G401.6 (cell line): Measurements from ENCODE around the gene HOXD10.

Experiments used
- FAIRE-seq: peaks from 2 replicates; lab custom pipeline; 2012; peaks lifted over from hg19 to GRCh38; lab: Jason Lieb, UNC

The HOXD10 gene

DNA sequence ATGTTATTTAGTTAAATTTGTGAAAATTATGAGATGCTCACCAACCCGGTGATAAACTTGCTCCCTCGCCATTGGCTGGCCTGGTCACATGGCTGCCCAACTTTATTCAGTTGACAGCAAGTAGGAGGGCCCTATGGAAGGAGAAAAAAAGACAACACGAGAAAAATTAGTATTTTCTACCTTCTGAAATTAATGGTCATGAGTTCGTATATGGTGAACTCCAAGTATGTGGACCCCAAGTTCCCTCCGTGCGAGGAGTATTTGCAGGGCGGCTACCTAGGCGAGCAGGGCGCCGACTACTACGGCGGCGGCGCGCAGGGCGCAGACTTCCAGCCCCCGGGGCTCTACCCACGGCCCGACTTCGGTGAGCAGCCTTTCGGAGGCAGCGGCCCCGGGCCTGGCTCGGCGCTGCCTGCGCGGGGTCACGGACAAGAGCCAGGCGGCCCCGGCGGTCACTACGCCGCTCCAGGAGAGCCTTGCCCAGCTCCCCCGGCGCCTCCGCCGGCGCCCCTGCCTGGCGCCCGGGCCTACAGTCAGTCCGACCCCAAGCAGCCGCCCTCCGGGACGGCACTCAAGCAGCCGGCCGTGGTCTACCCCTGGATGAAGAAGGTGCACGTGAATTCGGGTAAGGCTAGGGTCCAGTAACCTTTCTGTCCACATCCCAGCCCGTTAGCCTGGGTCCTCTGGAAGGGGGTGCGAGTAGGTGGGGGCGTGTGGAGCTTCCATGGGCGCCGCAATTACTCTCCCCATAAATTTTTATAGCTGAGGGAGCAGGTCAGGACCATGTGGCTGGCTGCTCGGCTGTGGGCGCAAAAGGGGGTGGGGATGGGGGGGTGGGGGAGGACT, 35.1 kb downstream of the HOXD10 start, which contains the start of gene HOXD4:
HOXD4 (plus strand) TSS at position 109 of the 846 bp plus-strand sequence; CDS start at position 193, 84 bp downstream.
- no peak for FAIRE-seq

DNA sequence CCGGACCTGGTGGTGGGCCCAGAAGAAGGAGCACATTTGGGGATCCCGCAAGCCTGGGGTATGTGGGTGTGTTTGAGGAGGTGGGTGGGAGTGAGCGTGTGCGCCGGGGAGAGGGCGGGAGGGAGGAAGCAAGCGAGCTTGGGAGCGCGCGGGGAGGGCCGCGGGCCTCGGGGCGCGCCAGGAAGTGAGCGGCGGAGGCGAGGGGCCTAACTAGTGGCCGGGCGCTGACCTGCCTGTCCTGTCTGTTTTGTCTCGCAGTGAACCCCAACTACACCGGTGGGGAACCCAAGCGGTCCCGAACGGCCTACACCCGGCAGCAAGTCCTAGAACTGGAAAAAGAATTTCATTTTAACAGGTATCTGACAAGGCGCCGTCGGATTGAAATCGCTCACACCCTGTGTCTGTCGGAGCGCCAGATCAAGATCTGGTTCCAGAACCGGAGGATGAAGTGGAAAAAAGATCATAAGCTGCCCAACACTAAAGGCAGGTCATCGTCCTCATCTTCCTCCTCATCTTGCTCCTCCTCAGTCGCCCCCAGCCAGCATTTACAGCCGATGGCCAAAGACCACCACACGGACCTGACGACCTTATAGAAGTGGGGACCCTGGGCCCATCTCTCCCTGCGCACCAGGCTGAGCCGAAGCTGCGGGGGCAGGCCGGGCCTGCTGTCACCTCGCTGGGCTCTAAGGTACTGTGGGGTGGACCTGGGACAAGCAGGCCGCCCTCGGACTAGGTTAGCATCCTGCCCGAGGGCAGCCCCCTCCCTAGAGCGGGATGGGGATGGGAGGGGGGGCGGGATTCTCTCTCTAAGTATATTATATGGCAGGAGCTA, 36.0 kb downstream of the HOXD10 start:
- FAIRE-seq, result no peak

DNA sequence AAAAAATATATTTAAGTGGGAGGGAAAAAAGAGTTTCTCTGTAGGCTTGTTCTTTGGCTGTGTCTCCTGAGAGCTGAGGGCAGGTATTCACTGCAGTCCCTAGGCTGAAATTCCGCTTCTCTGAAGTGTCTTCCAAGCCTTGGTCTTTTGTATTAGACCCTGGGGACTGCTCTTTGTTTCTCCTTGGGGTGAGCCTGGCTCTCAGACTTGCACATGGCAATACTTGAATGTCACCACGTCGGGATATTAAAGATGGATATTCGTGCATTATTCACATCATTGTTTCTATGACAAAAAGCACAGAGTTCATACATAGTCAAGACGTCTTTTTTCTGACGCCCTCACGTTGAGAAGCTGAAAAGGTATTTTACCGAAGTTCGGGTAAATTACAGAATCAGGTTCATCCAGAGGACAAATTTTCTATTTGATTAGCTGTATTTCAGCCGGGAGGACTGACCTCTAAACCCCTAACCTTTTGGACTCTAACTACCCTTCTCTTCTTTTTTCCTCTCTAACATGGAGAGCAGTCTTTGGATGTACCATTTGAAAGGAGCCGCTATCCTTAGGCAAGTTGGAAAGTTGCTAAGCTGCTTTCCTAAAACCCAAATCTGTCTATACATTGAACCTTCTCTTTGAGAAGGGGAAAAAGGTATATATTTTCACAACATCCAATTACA, 38.1 kb downstream of the HOXD10 start:
- FAIRE-seq, result no peak

DNA sequence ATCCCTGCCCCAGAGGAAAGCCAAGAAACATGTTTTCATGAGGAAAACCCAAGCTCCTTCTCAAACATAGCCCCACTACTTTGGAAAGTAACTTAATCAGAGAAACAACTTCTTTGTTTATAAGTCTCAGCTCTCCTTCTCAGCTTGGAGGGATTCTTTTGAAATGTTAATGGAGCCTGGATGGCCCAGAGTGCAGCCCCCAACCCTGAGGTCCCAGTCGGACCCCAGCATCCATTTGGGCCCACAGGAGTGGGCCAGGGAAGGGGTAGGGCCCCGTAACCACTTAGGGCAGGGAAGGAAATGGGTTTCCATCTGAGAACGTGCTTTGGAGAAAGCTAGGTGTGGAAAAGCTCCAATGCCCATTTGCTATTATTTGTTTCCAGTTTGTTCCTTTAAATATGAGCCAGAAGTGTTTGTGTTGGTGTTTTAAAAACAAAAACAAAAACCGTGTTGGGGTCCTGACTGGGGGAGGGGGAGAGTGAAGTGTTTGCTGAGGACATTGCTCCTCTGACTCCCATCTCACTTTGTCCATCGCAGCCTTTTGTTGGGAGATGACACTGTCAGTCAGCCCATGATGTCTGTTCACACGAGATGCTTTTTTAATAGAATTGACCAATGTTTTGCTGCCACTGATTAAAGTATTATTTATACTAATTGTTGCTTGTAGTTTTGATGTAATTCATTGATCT, 38.9 kb downstream of the HOXD10 start:
- FAIRE-seq, result no peak

DNA sequence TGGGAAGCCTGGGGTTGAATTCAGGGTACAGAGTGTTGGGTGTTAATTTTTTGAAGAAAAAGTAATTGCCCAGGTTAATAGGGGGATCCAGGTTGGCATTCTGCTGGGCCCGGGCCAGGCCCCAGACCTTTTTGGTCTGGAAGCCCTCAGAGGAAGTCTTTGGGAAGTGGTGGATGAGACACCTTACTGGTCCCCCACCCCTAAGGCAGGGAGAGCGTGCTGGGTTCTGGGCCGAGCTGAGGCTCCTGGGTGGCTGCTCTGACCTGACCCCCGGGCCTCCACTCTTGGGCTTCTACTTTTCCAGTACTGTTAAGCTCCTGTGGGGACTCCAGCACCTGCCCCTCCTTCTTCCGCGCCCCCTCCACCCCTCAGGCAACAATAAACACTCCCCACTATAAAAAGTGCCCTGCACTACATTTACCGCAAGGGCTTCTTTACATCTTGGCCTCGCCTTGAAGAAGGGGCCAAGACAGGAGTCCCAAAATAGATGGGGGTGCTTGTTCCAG, 39.8 kb downstream of the HOXD10 start:
- FAIRE-seq, result no peak

DNA sequence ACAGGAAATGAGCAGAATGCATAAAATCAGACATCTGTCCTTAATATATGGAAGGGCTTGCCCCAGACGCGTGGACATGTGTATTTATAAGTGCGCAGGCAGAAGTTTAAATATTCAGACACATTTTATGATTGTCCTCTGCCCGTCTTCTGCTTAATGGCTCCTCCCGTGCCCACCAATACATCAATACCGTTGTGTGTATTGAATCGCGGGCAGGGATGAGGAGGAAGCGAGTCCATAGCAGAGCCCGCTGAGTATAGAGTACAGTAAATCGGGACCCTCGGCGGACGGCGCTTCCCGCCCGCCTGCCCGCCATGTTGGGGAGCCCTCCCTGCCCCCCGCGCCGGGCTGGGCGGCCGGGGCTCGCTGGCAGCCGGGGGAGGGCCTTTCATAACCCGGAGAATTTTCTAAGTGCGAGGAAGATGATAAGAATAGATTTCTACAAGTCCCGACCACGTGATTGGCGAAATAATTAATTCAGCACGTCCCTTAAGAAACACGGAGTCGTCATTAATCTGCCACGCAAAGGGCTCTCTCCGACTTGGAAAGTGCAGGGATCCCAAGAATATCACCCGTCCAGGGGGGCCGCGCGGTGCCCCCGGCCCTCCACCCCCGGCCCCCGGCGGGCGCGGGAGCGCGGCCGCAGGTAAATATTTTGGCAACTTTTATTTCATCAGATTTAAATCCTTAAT, 40.4 kb downstream of the HOXD10 start, which contains the start of gene HOXD3:
HOXD3 (plus strand) TSS at position 501 of the 692 bp plus-strand sequence. CDS start 11,808 bp downstream, outside the sequence.
- FAIRE-seq, result no peak

DNA sequence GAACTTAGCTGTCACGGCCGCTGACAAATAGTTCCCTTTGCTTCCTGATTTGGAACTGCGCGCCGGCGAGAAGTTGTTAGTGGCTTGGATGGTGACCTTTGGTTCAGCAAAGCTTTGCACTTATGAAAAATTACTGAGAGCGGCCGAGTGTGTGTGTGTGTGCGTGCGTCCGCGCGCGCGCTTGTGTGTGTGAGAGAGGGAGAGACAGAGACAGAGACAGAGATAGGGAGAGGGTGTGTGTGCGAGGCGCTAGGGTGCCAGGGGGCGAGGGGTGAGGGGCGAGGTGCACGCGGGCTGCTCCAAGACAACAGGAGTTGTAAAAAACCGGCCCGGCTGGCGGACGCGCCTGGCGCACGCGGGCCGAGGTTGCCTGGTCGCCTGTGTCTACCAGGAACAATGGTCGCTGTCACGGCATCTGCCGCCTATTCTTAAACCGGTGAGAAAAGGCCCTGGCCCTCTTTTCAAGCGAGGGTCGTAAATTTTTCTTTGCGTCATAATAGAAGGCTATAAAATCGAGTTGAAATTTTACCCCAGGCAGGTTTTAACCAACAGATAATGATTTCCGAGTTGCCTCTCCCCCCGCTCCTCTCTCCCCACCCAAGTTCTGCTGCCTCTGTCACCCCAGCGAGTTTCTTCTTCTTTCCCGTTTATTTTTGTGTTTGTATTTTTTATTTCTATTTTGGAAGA, 41.1 kb downstream of the HOXD10 start:
- no peak for FAIRE-seq

DNA sequence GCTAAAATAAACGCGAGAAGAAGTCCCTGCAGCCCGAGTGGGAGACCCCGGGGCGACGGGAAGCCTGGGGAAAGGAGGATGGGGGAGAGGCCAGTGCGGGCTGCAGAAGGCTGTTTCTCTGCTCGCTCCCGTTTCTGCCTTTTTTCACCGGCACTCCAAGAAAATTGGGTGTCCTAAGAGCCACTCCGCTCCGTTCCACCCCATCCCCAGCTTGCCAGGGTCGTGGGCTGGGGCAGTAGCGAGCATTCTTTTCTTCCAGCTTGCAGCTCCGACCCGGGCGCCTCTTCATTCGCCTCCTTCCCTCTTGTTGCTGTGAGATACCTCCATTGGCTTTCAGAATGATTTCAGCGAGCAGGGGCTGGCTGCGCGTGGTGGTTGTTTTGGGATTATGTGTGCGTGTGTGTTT, 41.6 kb downstream of the HOXD10 start:
- FAIRE-seq, result no peak

DNA sequence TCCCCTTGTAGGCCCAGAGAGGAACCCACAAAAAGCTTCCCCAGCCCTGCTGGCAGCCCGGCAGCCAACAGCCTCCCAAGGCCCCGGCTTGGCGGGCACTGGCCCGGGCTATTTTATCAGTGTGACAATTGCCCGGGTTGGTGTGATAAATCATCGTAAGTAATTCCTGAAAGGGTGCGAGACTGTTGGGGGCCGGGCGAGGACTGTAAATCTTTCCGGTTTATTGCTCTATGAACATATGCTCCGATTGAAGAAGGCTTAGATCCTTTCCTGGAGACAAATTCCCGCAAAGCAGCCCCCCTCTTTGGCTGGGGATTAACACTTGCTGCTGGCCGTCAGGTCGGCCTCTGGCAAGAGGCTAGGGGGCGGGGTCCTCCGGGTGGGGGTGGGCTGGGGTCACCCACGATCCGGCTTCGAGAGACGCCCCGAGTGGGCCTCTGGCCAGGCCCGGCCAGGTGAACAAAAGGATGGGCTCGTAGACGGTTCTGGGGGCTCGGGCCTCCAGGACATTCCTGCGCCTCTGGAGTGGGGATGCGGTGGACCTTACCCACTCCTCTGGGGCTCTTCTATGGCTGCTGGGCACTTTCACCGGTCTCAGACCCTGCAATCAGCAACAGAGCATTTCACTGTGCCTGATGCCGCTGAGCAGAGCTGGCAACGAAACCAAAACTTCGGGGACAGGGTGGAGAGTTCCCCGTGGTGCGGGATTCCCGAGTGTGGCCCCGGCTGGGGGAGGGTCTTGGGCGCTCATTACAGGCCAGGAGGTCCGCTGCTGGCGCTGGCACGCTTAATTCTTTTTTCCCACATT, 42.5 kb downstream of the HOXD10 start:
- FAIRE-seq, result no peak

DNA sequence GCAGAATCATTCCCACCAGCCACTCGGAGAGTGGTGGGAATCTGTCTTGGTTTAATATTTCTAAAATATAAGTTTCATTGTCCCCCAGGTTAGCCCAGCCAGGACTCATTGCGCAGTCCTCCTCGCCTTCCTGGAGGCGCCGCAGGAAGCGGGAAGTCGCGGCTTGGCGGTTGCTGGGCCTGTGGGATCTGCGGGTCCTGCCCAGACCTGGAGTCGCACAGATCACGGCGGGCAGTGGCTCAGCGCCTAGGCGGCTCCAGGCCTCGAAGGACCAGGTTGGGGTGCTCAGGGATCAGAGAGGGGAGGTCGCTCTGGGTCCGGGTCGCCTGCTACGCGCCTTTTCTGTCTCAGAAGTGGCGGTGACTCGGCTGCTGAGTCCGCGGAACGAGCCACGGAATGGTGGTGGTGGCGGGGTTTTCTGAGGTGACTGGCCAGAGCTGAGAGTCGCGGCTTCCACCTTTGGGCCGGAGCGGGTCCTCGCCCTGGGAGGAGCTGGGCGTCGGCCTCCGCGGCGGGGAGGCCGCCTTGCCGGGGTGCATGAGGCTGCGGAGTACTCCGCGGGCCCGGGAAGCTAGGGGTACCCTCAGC, 43.2 kb downstream of the HOXD10 start:
- no peak for FAIRE-seq

DNA sequence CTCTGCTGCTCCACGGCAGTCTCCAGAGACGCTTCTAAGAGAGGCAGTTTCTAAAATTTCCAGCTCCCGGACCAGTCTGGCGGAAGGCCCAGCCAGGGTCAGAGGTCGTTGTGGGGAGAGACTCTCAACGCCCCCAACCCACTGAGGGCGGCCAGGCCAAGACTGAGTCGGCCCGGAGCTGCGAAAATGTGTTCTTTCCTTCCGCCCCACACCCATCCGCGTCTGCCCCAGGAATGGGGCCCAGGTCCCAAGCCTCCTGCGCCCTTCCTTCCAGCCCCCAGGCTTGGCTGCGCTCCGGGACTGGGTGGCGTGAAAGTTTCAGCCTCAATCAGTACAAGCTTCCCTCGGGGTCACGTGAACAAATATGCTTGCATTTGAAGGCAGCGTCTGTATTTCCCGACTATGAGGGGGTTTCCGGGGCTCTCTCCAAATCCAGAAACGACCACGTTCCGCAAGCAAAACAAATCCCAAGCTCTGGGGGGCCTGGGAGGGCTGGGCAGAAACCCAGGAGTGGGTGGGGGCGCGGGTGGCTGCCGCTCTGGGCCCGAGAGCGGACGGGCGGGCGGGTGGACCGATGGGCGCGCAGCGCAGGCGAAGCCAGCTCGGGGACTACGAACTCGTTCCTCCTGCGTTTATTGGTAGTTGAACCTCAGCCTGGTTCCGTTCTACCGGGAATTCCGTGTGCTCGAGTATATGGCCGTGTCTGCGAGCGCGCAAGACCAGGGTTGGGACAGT, 43.8 kb downstream of the HOXD10 start:
- no peak for FAIRE-seq

DNA sequence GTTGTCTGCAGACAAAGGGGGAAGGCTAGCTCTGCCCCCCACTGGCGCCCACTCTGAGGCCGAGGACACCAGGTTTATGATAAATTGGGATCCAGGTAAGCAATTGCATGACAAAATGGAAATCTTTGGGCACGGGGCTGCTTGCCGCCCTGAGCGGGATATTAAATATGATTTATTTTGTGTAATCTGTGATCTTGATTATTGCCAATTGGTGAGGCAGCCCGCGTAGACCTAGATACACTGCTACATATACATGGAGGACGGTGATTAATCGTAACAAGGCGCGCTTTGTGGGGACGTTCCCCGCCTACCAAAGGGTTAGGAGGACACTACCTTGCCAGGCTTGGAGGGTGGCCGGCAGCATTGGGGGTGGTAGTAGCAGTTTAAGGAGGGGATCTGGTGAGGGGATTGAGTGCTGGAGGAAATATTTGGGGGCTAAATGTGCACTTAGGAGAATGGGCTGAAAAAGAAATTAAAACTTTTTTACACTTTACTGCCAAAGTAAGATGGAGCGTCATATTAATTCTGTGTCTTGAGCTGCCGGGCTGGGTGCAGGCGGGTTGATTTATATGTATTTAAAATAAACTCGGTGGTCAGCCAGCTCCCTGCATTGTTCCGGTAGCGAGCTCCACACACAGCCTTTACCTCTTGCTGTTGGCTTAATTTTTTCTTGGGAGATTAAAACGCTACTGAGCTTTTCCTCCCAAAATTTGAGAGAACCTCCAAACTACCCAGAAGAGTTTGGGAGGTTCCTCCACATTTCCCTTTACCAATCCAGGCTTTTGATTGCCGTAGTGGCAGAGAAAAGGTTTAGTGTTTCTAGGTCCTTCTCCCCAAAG, 44.6 kb downstream of the HOXD10 start:
- FAIRE-seq, result no peak

DNA sequence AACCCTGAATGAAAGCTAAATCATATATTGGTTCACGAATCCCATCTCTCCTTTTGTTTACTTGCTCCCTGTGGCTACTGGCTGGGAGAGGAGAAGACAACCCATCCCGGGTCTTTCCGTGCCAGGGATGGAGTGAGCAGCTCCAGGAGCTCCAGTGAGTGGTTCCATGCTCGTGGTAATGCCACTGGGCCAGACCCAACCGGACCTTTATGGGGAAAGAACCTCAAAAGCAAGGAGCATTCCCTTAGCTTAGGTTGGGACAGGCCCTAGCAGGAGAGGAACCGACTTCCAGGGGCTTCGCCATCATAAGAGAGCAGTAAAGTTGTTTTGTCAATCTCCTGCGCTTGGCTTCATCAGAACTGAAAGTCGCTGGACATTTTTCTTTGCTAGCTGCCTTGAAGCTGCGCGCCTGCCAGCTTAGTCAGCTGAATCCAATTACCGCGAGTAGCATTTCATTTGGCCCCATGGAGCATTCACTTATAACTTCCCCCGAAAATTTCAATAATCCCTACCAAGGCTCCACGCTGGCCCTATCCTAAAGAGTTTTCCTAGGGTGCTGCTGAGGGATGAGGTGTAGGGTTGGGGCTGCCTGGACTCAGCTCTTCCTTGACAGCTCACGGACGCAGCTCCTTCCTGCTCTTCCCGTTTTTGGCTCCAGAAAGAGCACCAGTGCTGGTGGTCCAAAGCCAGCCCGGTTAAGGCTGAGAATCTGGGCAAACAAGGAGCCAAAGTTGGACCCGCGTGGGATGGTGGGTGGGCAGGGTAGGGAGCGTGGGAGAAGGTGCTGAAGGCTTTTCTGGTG, 45.4 kb downstream of the HOXD10 start:
- FAIRE-seq, result no peak

DNA sequence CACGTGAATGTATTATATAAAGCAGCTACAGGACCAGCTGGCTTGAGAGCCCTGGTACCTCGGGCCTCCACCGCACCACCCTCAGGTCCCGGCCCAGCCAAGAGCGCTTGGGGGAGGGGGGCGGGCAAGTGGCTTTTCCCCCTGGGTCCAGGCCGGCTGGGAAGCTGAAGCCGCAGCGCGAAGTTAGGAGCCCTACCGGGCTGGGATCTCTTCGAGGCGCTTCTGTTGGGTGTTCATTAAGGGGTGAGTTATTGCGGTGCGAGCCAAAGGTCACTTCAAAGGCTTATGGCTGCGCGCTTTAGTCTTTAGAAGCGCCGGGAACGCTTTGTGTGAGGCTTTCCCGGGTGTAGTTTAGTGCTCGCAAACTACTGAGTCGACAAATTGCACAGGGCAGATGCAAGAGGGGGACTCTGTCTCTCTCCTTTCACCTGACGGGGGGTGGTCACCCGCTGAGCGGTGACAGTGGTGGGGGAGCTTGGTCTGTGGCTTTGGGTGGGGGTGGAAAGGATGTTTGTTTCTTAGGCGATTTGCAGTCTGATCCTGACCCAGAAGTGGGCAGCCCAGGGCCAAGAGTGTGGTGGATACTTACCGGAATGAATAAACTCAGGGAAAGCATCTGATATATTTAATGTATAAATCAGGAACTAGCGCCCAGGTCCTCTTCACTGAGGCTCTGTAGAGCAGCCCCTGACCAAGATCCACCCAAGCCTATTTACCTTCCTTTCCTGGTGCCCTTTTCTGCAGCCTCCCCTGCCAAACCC, 46.5 kb downstream of the HOXD10 start:
- no peak for FAIRE-seq

DNA sequence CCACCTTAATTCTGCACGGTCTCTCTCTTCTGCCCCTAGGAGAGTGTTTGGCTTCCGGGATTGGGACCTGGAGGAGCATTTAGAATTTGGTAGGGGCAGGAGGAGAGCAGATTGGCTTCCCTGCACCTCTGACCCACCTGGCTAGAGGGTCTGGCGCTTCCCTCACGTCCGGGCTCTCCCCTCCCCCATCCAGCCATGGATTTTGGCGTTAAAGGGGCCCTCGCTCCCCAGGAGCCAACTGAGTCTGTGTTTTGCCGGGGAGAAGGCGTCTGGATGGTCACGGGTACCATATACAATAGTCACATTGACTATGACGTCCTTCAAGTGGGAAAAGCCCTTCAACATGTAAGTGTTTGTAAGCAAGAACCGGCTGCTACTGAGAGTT, 47.1 kb downstream of the HOXD10 start:
- no peak for FAIRE-seq

DNA sequence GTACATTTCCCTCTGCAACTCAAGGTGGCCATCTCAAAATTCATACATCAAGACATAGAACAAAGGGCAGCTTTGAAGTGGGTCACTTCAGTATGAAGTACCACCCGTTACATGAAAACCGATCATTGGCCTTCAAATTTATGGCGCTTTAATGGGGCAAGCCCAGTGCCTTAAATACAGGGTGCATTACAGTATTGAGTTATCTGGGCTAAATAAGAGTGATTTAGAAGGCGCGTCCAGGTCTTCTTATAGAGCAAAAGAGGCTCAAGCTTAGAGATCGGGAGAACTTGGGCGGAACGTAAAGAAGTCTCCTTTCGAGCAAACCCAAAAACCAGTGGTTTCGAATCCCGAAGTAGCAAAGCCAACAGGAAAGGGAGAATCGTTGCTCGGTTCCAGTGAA, 47.6 kb downstream of the HOXD10 start:
- no peak for FAIRE-seq
